Karpas-422 (cell line): ENCODE data around the gene PCBD2. TPM values are rescaled to one million over a fixed set of nuclear protein-coding genes. Genes with fewer than 3 reads are reported as not detected.
A peak's percentile ranks its signal among the peaks of the same experiment; 100 is the strongest.

ENCODE experiments used
- DNase-seq: peaks from one replicate; pipeline ENCODE4 v3.0.0-alpha.2; 2015
- H2AFZ ChIP-seq: fragments of 200-600 bp; sonication (generic); 2 replicates; pipeline ENCODE4 v1.6.1; 2014; ENCODE audit warnings: antibody characterized with exemption, low read length, mixed read lengths
- H3K27ac ChIP-seq: fragments of 200-600 bp; sonication (generic); 2 replicates; pipeline ENCODE4 v1.5.1; 2014; ENCODE audit warnings: mild to moderate bottlenecking, low read length, moderate library complexity
- H3K27me3 ChIP-seq: fragments of 200-600 bp; sonication (generic); 2 replicates; pipeline ENCODE4 v1.6.1; 2014; ENCODE audit warnings: low read length, mixed read lengths
- H3K36me3 ChIP-seq: fragments of 200-600 bp; sonication (generic); 2 replicates; pipeline ENCODE4 v1.6.1; 2014; ENCODE audit warnings: low read length, mixed read lengths; ENCODE audit not compliant: insufficient read depth
- H3K4me1 ChIP-seq: fragments of 200-600 bp; sonication (generic); 2 replicates; pipeline ENCODE4 v1.6.1; 2014; ENCODE audit warnings: mild to moderate bottlenecking, low read length, mixed read lengths
- H3K4me2 ChIP-seq: fragments of 200-600 bp; sonication (generic); 2 replicates; pipeline ENCODE4 v1.6.1; 2014; ENCODE audit warnings: low read length, low read depth, mild to moderate bottlenecking; ENCODE audit not compliant: poor library complexity, severe bottlenecking
- H3K4me3 ChIP-seq: fragments of 200-600 bp; sonication (generic); 2 replicates; pipeline ENCODE4 v1.5.1; 2014; ENCODE audit warnings: mild to moderate bottlenecking, antibody characterized with exemption, low read length, mixed read lengths
- H3K79me2 ChIP-seq: fragments of 200-600 bp; sonication (generic); 2 replicates; pipeline ENCODE4 v1.6.1; 2014; ENCODE audit warnings: mild to moderate bottlenecking, low read length, mixed read lengths
- H3K9ac ChIP-seq: fragments of 200-600 bp; sonication (generic); 2 replicates; pipeline ENCODE4 v1.6.0; 2014; ENCODE audit warnings: low read length
- H3K9me2 ChIP-seq: fragments of 200-600 bp; sonication (generic), shearing (Covaris generic); replicated peaks from 2 replicates; pipeline ENCODE4 v1.6.0; 2014; ENCODE audit warnings: mild to moderate bottlenecking, low read length, moderate library complexity; ENCODE audit not compliant: insufficient read depth
- H3K9me3 ChIP-seq: fragments of 300-700, 200-600 bp; sonication (generic); 2 replicates; pipeline ENCODE4 v1.6.1; 2014; ENCODE audit warnings: low read length, mixed read lengths
- H4K20me1 ChIP-seq: fragments of 200-600 bp; sonication (generic); 2 replicates; pipeline ENCODE4 v1.6.1; 2014; ENCODE audit warnings: mild to moderate bottlenecking, antibody characterized with exemption, low read length, low read depth; ENCODE audit not compliant: insufficient read depth
- total RNA-seq: library from RNA; depleted of rRNA; stranded (reverse); fragments of >200 nt; shearing (Covaris generic); gene quantifications from 2 replicates; pipeline ENCODE4 v1.2.3, GENCODE V29; 2014; ENCODE audit warnings: low replicate concordance

PCBD2 gene
- total RNA-seq, 1 experiment from 2014 or later = 10.4 TPM

DNA sequence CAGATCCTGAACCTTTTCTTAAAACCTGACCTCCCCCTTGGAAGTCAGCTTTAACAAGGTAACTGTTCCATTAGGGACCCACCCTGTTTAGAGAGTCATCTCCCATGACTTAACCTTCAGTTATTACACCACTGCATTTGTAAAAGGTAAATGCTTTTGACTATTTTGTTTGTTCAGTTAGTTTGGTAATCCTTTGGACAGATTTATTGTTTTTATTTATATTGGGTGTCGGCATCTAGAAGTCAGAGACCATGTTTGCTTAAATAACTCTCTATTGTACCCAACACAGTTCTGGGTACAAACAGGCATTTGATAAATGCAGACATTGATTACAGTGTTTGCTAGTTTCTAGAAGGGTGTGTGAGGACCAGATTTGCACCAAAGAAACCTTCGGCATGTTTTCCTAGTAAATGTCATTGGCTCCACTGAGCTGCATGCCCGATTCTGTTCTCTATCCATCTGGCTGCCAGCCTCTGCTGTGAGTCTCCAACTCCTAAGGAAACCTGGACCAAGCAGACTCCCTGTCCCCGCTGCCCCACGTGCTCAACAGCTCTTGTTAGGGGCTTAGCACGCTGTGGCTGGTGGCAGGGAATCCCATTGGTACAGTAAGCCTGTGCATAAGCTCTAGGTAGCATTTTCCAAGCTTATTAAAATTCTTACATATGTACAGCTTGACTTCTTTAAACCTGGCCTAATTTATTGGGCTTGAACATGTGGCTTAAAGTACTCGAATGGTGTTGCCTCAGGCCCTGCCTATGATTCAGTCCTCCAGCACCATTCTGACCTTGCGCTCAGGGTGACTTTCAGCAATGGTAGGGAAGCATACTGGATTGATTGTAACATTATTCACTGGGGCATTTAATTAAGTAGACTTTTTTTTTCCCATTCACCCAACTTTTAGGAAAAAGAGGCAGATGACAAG, 6.6 kb downstream of the PCBD2 start:
- no peak overlapping the region for H3K4me2 ChIP-seq
- peaks cover 54% of the 10 kb centered on the region for H3K79me2 ChIP-seq
- no peaks in the 10 kb centered on the region for H4K20me1 ChIP-seq
- H3K36me3 ChIP-seq = peaks cover 46% of the 10 kb centered on the region; the same call in 1 of the 2 replicates
- H3K9me3 ChIP-seq = no peaks in the 10 kb centered on the region
- no peaks in the 10 kb centered on the region for H3K9me2 ChIP-seq
- H3K4me3 ChIP-seq = no peak overlapping the region
- no peak for DNase-seq
- H3K9ac ChIP-seq = no peak overlapping the region
- no peak overlapping the region for H2AFZ ChIP-seq
- no peaks in the 10 kb centered on the region for H3K27me3 ChIP-seq
- H3K27ac ChIP-seq = no peak overlapping the region
- H3K4me1 ChIP-seq = peaks cover 6% of the 10 kb centered on the region

DNA sequence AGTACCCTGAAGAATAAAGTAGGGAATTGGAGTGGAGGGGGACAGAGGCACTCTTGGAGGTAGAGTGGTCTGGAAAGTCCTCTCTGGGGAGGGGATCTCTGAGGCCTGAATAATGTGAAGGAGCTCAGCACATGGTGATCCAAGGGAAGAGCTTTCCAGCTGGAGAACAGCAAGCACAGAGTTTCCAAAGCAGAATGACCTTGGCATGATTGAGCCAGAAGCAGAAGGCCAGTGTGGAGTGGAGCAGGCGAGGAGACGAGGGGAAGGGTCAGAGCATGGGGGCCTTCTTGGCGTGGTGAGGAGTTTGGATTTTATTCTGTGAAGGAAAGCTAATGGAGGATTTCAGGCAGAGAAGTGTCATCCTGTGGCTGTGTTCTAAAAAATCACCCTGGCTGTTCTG, 8.3 kb downstream of the PCBD2 start:
- H3K27me3 ChIP-seq = no peaks in the 10 kb centered on the region
- H3K4me1 ChIP-seq = no peaks in the 10 kb centered on the region
- H4K20me1 ChIP-seq = no peaks in the 10 kb centered on the region
- H3K4me2 ChIP-seq = no peak overlapping the region
- DNase-seq = no peak
- H3K9me3 ChIP-seq = no peaks in the 10 kb centered on the region
- no peak overlapping the region for H2AFZ ChIP-seq
- H3K27ac ChIP-seq = no peak overlapping the region
- H3K36me3 ChIP-seq = peaks cover 46% of the 10 kb centered on the region; the same call in 1 of the 2 replicates
- H3K9ac ChIP-seq = no peak overlapping the region
- peaks cover 51% of the 10 kb centered on the region for H3K79me2 ChIP-seq
- H3K4me3 ChIP-seq = no peak overlapping the region
- no peaks in the 10 kb centered on the region for H3K9me2 ChIP-seq

DNA sequence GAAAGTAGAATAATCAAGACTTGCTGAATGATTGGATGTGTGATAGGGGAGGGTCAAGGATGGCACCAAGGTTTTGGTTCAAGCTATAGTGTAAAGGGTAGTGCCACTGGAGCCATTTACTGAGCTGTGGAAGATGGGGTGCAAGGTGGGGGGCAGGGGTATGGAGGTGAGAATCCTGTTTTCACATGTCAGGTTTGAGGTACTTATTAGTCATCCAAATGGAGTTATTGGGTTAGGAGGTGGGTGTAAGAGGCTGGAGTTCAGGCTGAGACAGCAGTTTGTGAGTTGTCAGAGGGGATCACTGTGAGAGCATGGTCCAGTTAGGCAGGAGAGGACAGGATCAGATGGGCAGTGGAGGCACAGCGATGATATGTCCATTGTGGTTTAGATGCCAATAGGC, 8.9 kb downstream of the PCBD2 start:
- Histone ChIP-seq H3K36me3 (peaks cover 44% of the 10 kb centered on the region; the same call in 1 of the 2 replicates), H3K9ac (no peak overlapping the region), H3K4me2 (no peak overlapping the region), H3K4me1 (peaks cover 4% of the 10 kb centered on the region; the same call in 1 of the 2 replicates), H4K20me1 (no peaks in the 10 kb centered on the region), H3K79me2 (peaks cover 52% of the 10 kb centered on the region), H3K9me2 (no peaks in the 10 kb centered on the region), H3K9me3 (no peaks in the 10 kb centered on the region), H2AFZ (no peak overlapping the region), H3K27ac (no peak overlapping the region), H3K27me3 (no peaks in the 10 kb centered on the region), H3K4me3 (no peak overlapping the region)
- no peak for DNase-seq

DNA sequence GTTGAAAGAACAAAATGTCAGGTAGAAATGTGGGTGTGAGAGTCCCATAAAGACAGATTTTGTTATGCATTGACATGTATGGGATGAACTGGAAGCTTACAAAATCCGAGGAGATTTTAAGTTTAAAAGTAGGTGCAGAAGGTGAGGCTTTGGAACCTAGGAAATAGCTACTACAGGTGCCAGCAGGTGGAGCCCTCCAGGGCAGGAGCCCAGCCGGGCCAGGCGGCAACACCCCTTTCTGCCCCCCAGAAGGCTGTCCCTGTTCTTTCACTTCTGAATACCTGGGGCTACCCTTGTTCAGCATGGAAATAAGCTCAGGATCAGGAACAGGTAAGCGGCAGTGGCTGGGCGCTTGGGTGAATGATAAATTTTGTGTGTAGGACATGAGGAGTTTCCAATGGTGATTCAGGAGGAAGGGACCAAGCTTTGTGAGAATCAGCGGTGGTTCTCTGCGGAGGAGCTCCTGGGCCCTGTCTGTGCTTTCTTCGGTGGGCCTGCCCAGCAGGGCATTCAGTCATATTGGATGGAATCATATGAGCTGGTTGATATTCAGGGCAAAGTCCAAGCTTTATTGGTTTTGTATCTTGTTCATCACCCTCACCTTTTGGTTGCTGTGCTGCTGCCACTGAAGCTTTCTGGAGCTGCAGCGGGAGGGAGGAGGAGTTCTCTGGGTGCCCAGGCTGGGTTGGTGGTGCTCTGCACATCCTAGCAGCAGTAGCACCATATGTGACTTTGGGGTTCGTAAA, 12.3 kb downstream of the PCBD2 start:
- DNase-seq = peak; percentile 58
- Histone ChIP-seq H3K9me3 (no peaks in the 10 kb centered on the region), H3K4me2 (no peak overlapping the region), H3K9ac (no peak overlapping the region), H3K9me2 (no peaks in the 10 kb centered on the region), H3K36me3 (peaks cover 25% of the 10 kb centered on the region; the same call in 1 of the 2 replicates), H2AFZ (no peak overlapping the region), H3K79me2 (peaks cover 43% of the 10 kb centered on the region), H3K27ac (no peak overlapping the region), H3K4me1 (peaks cover 4% of the 10 kb centered on the region; the same call in 1 of the 2 replicates), H4K20me1 (no peaks in the 10 kb centered on the region), H3K4me3 (no peak overlapping the region), H3K27me3 (no peaks in the 10 kb centered on the region)

DNA sequence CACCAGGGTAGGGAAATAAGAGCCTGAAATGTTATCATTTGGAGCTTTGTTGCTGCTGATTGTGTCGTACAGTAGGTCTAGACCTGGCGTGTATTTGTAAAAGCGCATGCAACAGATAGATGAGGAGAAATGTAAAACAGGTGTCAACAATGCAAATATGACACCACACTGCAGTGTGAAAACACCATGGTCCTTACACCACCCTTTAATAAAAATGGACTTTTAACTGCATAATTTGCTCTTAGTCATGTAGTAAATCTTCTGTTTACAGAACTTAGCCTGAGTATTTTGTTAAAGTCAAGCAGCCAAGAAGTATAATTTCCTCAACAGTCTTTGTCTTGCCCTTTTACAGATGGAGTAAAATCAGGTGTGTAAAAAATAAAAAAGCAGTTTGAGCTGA, 13.9 kb downstream of the PCBD2 start:
- H3K27me3 ChIP-seq = no peaks in the 10 kb centered on the region
- no peak for DNase-seq
- H3K36me3 ChIP-seq = peaks cover 18% of the 10 kb centered on the region; the same call in 1 of the 2 replicates
- no peak overlapping the region for H3K27ac ChIP-seq
- H3K79me2 ChIP-seq = peaks cover 32% of the 10 kb centered on the region
- no peaks in the 10 kb centered on the region for H3K9me2 ChIP-seq
- H3K4me2 ChIP-seq = no peak overlapping the region
- no peak overlapping the region for H3K4me3 ChIP-seq
- peaks cover 4% of the 10 kb centered on the region; the same call in 1 of the 2 replicates for H3K4me1 ChIP-seq
- no peak overlapping the region for H2AFZ ChIP-seq
- H3K9me3 ChIP-seq = no peaks in the 10 kb centered on the region
- H4K20me1 ChIP-seq = no peaks in the 10 kb centered on the region
- no peak overlapping the region for H3K9ac ChIP-seq

DNA sequence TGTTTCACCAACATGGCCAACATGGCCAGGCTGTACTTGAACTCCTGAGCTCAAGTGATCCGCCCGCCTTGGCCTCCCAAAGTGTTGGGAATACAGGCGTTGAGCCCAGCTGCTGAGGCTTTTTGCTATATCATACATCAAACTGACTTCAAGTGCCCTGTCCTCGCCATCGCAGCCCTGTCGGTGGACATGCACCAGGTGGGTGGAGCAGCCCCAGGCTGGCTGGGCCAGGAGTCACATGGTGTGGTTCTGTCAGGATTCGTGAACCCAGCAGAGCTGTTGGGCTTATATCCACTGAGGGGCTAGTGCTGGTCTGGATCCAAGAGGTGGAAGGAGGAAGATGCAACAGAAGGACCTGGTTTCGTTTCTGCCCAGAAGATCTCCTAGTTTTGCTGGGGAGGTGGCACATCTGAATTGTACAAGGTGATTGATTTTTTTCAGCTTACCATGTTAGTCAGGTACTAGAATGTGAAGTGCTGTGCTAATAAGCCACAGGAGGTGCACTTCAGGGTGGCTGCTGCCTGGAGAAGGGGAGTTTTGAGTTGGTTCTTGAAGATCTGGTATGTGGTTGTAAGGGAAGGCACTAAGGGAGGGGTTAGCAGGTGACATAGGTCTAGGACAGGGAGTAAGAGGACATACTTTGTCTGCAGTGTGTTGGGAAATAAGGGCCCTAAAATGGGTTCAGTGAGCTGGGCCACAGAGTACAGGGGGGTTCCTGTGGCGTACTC, 16.1 kb downstream of the PCBD2 start:
- Histone ChIP-seq H3K27me3 (no peaks in the 10 kb centered on the region), H3K36me3 (peaks cover 12% of the 10 kb centered on the region; the same call in 1 of the 2 replicates), H4K20me1 (no peaks in the 10 kb centered on the region), H3K79me2 (peaks cover 27% of the 10 kb centered on the region), H3K9me3 (no peaks in the 10 kb centered on the region), H2AFZ (no peak overlapping the region), H3K4me2 (no peak overlapping the region), H3K4me3 (no peak overlapping the region), H3K9me2 (no peaks in the 10 kb centered on the region), H3K4me1 (peaks cover 4% of the 10 kb centered on the region; the same call in 1 of the 2 replicates), H3K27ac (no peak overlapping the region), H3K9ac (no peak overlapping the region)
- no peak for DNase-seq

DNA sequence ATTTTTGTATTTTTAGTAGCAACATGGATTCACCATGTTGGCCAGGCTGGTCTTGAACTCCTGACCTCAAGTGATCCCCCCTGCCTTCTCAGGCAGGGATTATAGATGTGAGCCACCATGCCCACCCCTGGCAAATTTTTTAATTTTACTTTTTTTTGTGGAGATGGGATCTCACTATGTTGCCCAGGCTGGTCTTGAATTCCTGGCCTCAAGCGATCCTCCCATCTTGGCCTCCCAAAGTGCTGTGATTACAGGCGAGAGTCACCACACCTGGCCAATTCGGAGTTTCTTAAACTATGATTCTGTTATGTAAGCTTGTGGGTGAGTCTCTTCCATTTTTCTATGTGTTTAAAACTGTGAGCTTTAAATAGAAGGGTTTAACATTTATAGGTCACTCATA, 27.6 kb downstream of the PCBD2 start:
- no peak for DNase-seq
- H3K9ac ChIP-seq = no peak overlapping the region
- H3K36me3 ChIP-seq = peaks cover 32% of the 10 kb centered on the region
- H3K27me3 ChIP-seq = no peaks in the 10 kb centered on the region
- H3K9me3 ChIP-seq = no peaks in the 10 kb centered on the region
- peaks cover 24% of the 10 kb centered on the region for H3K79me2 ChIP-seq
- no peaks in the 10 kb centered on the region for H3K9me2 ChIP-seq
- no peaks in the 10 kb centered on the region for H4K20me1 ChIP-seq
- no peak overlapping the region for H3K4me2 ChIP-seq
- H3K4me1 ChIP-seq = peaks cover 74% of the 10 kb centered on the region
- H2AFZ ChIP-seq = no peak overlapping the region
- peak overlapping the region; percentile 97 for H3K27ac ChIP-seq
- H3K4me3 ChIP-seq = no peak overlapping the region
